Karpas-422 (cell line): ENCODE data around the gene MKNK2. TPM values are rescaled to one million over a fixed set of nuclear protein-coding genes. Genes with fewer than 3 reads are reported as not detected.

Source experiments
- DNase-seq: peaks from one replicate; pipeline ENCODE4 v3.0.0-alpha.2; 2015
- H2AFZ ChIP-seq: fragments of 200-600 bp; sonication (generic); 2 replicates; pipeline ENCODE4 v1.6.1; 2014; ENCODE audit warnings: antibody characterized with exemption, low read length, mixed read lengths
- H3K27ac ChIP-seq: fragments of 200-600 bp; sonication (generic); 2 replicates; pipeline ENCODE4 v1.5.1; 2014; ENCODE audit warnings: mild to moderate bottlenecking, low read length, moderate library complexity
- H3K27me3 ChIP-seq: fragments of 200-600 bp; sonication (generic); 2 replicates; pipeline ENCODE4 v1.6.1; 2014; ENCODE audit warnings: low read length, mixed read lengths
- H3K36me3 ChIP-seq: fragments of 200-600 bp; sonication (generic); 2 replicates; pipeline ENCODE4 v1.6.1; 2014; ENCODE audit warnings: low read length, mixed read lengths; ENCODE audit not compliant: insufficient read depth
- H3K4me1 ChIP-seq: fragments of 200-600 bp; sonication (generic); 2 replicates; pipeline ENCODE4 v1.6.1; 2014; ENCODE audit warnings: mild to moderate bottlenecking, low read length, mixed read lengths
- H3K4me2 ChIP-seq: fragments of 200-600 bp; sonication (generic); 2 replicates; pipeline ENCODE4 v1.6.1; 2014; ENCODE audit warnings: low read length, low read depth, mild to moderate bottlenecking; ENCODE audit not compliant: poor library complexity, severe bottlenecking
- H3K4me3 ChIP-seq: fragments of 200-600 bp; sonication (generic); 2 replicates; pipeline ENCODE4 v1.5.1; 2014; ENCODE audit warnings: mild to moderate bottlenecking, antibody characterized with exemption, low read length, mixed read lengths
- H3K79me2 ChIP-seq: fragments of 200-600 bp; sonication (generic); 2 replicates; pipeline ENCODE4 v1.6.1; 2014; ENCODE audit warnings: mild to moderate bottlenecking, low read length, mixed read lengths
- H3K9ac ChIP-seq: fragments of 200-600 bp; sonication (generic); 2 replicates; pipeline ENCODE4 v1.6.0; 2014; ENCODE audit warnings: low read length
- H3K9me2 ChIP-seq: fragments of 200-600 bp; sonication (generic), shearing (Covaris generic); replicated peaks from 2 replicates; pipeline ENCODE4 v1.6.0; 2014; ENCODE audit warnings: mild to moderate bottlenecking, low read length, moderate library complexity; ENCODE audit not compliant: insufficient read depth
- H3K9me3 ChIP-seq: fragments of 300-700, 200-600 bp; sonication (generic); 2 replicates; pipeline ENCODE4 v1.6.1; 2014; ENCODE audit warnings: low read length, mixed read lengths
- H4K20me1 ChIP-seq: fragments of 200-600 bp; sonication (generic); 2 replicates; pipeline ENCODE4 v1.6.1; 2014; ENCODE audit warnings: mild to moderate bottlenecking, antibody characterized with exemption, low read length, low read depth; ENCODE audit not compliant: insufficient read depth
- total RNA-seq: library from RNA; depleted of rRNA; stranded (reverse); fragments of >200 nt; shearing (Covaris generic); gene quantifications from 2 replicates; pipeline ENCODE4 v1.2.3, GENCODE V29; 2014; ENCODE audit warnings: low replicate concordance

Gene MKNK2
- total RNA-seq, 1 experiment from 2014 or later: 526 TPM

GRCh38 chr19:2016041-2016807, 34.8 kb downstream of the MKNK2 start:
- no peak overlapping the region for H3K27ac ChIP-seq
- peaks cover 14% of the 10 kb centered on the region for H3K4me1 ChIP-seq
- H3K79me2 ChIP-seq: peaks cover 45% of the 10 kb centered on the region
- no peaks in the 10 kb centered on the region for H3K27me3 ChIP-seq
- peak overlapping the region; percentile 60 for H3K4me2 ChIP-seq
- H2AFZ ChIP-seq: 0 out of 2 replicates have a peak overlapping the region, but pooled peaks have one; percentile 32
- H3K9me2 ChIP-seq: no peaks in the 10 kb centered on the region
- H3K9ac ChIP-seq: peak overlapping the region; percentile 69
- peak; percentile 90 for DNase-seq
- peaks cover 8% of the 10 kb centered on the region; the same call in 1 of the 2 replicates for H3K36me3 ChIP-seq
- H3K9me3 ChIP-seq: no peaks in the 10 kb centered on the region
- peak overlapping the region; percentile 67 for H3K4me3 ChIP-seq
- H4K20me1 ChIP-seq: peaks cover 5% of the 10 kb centered on the region; the same call in 1 of the 2 replicates

GRCh38 chr19:2015608-2015950, 35.5 kb downstream of the MKNK2 start, which contains the start of gene BTBD2:
TSS of gene BTBD2 (minus strand) at chr19:2015714. CDS start at chr19:2015703, 11 bp downstream.
- peaks cover 51% of the 10 kb centered on the region for H3K79me2 ChIP-seq
- no peaks in the 10 kb centered on the region for H3K9me2 ChIP-seq
- peak within 1 kb of the TSS; percentile 95 for H3K4me2 ChIP-seq
- H2AFZ ChIP-seq: 0 out of 2 replicates have a peak within 1 kb of the TSS, but pooled peaks have one; percentile 32
- peaks cover 14% of the 10 kb centered on the region for H3K4me1 ChIP-seq
- H3K27ac ChIP-seq: peak within 1 kb of the TSS; percentile 48
- H3K4me3 ChIP-seq: peak within 1 kb of the TSS; percentile 73
- no peaks in the 10 kb centered on the region for H3K27me3 ChIP-seq
- H3K9ac ChIP-seq: peak within 1 kb of the TSS; percentile 94
- H3K36me3 ChIP-seq: peaks cover 8% of the 10 kb centered on the region; the same call in 1 of the 2 replicates
- DNase-seq: peak; percentile 90
- H3K9me3 ChIP-seq: no peaks in the 10 kb centered on the region
- H4K20me1 ChIP-seq: peaks cover 8% of the 10 kb centered on the region; the same call in 1 of the 2 replicates

GRCh38 chr19:2014731-2015607, 36.1 kb downstream of the MKNK2 start:
- Histone ChIP-seq H3K79me2 (peaks cover 57% of the 10 kb centered on the region), H3K4me2 (peak overlapping the region; percentile 95), H4K20me1 (peaks cover 8% of the 10 kb centered on the region; the same call in 1 of the 2 replicates), H2AFZ (no peak overlapping the region), H3K27me3 (no peaks in the 10 kb centered on the region), H3K4me3 (peak overlapping the region; percentile 73), H3K9ac (peak overlapping the region; percentile 94), H3K4me1 (peaks cover 14% of the 10 kb centered on the region), H3K36me3 (peaks cover 8% of the 10 kb centered on the region; the same call in 1 of the 2 replicates), H3K9me3 (no peaks in the 10 kb centered on the region), H3K27ac (peak overlapping the region; percentile 48), H3K9me2 (no peaks in the 10 kb centered on the region)
- peak; percentile 73 for DNase-seq

- Histone ChIP-seq H3K9me3 (no peaks in the 10 kb centered on the region), H2AFZ (no peak overlapping the region), H3K4me1 (peaks cover 14% of the 10 kb centered on the region), H3K79me2 (peaks cover 57% of the 10 kb centered on the region), H3K9me2 (no peaks in the 10 kb centered on the region), H3K9ac (peak overlapping the region; percentile 94), H3K4me2 (peak overlapping the region; percentile 95), H3K27me3 (no peaks in the 10 kb centered on the region), H3K36me3 (peaks cover 8% of the 10 kb centered on the region; the same call in 1 of the 2 replicates), H4K20me1 (peaks cover 8% of the 10 kb centered on the region; the same call in 1 of the 2 replicates), H3K4me3 (peak overlapping the region; percentile 73), H3K27ac (peak overlapping the region; percentile 48; the same call in 1 of the 2 replicates)
- DNase-seq: no peak
Observed at GRCh38 chr19:2014131-2014571, 36.9 kb downstream of the MKNK2 start.

GRCh38 chr19:2013683-2013961, 37.4 kb downstream of the MKNK2 start:
- Histone ChIP-seq H3K9ac (0 out of 2 replicates have a peak overlapping the region, but pooled peaks have one; percentile 25), H2AFZ (no peak overlapping the region), H3K36me3 (peaks cover 8% of the 10 kb centered on the region; the same call in 1 of the 2 replicates), H3K27ac (no peak overlapping the region), H4K20me1 (peaks cover 8% of the 10 kb centered on the region; the same call in 1 of the 2 replicates), H3K4me1 (peaks cover 14% of the 10 kb centered on the region), H3K79me2 (peaks cover 61% of the 10 kb centered on the region), H3K9me2 (no peaks in the 10 kb centered on the region), H3K4me2 (peak overlapping the region; percentile 95), H3K9me3 (no peaks in the 10 kb centered on the region), H3K27me3 (no peaks in the 10 kb centered on the region), H3K4me3 (peak overlapping the region; percentile 73; the same call in 1 of the 2 replicates)
- no peak for DNase-seq

GRCh38 chr19:2012941-2013682, 37.9 kb downstream of the MKNK2 start:
- H3K4me1 ChIP-seq: peaks cover 14% of the 10 kb centered on the region
- no peaks in the 10 kb centered on the region for H3K9me3 ChIP-seq
- H3K4me3 ChIP-seq: no peak overlapping the region
- peaks cover 8% of the 10 kb centered on the region; the same call in 1 of the 2 replicates for H4K20me1 ChIP-seq
- no peak overlapping the region for H3K4me2 ChIP-seq
- H3K27me3 ChIP-seq: no peaks in the 10 kb centered on the region
- H2AFZ ChIP-seq: no peak overlapping the region
- 0 out of 2 replicates have a peak overlapping the region, but pooled peaks have one; percentile 25 for H3K9ac ChIP-seq
- peaks cover 8% of the 10 kb centered on the region; the same call in 1 of the 2 replicates for H3K36me3 ChIP-seq
- DNase-seq: no peak
- no peak overlapping the region for H3K27ac ChIP-seq
- no peaks in the 10 kb centered on the region for H3K9me2 ChIP-seq
- H3K79me2 ChIP-seq: peaks cover 65% of the 10 kb centered on the region

GRCh38 chr19:2011169-2011568, 39.9 kb downstream of the MKNK2 start:
- Histone ChIP-seq H3K4me2 (no peak overlapping the region), H4K20me1 (peaks cover 8% of the 10 kb centered on the region; the same call in 1 of the 2 replicates), H3K27ac (no peak overlapping the region), H2AFZ (no peak overlapping the region), H3K9me3 (no peaks in the 10 kb centered on the region), H3K27me3 (no peaks in the 10 kb centered on the region), H3K36me3 (peaks cover 8% of the 10 kb centered on the region; the same call in 1 of the 2 replicates), H3K9ac (no peak overlapping the region), H3K79me2 (peaks cover 75% of the 10 kb centered on the region), H3K4me1 (peaks cover 12% of the 10 kb centered on the region), H3K4me3 (no peak overlapping the region), H3K9me2 (no peaks in the 10 kb centered on the region)
- no peak for DNase-seq
